ENCODE results near the gene PRKCZ. TPM values are rescaled to one million over a fixed set of nuclear protein-coding genes. Genes with fewer than 3 reads are reported as not detected.

Gene PRKCZ
- total and polyA plus RNA-seq, 2 of the 4 experiments (the other 2 are of a cell fraction), result 2.0 to 3.5 TPM

DNA sequence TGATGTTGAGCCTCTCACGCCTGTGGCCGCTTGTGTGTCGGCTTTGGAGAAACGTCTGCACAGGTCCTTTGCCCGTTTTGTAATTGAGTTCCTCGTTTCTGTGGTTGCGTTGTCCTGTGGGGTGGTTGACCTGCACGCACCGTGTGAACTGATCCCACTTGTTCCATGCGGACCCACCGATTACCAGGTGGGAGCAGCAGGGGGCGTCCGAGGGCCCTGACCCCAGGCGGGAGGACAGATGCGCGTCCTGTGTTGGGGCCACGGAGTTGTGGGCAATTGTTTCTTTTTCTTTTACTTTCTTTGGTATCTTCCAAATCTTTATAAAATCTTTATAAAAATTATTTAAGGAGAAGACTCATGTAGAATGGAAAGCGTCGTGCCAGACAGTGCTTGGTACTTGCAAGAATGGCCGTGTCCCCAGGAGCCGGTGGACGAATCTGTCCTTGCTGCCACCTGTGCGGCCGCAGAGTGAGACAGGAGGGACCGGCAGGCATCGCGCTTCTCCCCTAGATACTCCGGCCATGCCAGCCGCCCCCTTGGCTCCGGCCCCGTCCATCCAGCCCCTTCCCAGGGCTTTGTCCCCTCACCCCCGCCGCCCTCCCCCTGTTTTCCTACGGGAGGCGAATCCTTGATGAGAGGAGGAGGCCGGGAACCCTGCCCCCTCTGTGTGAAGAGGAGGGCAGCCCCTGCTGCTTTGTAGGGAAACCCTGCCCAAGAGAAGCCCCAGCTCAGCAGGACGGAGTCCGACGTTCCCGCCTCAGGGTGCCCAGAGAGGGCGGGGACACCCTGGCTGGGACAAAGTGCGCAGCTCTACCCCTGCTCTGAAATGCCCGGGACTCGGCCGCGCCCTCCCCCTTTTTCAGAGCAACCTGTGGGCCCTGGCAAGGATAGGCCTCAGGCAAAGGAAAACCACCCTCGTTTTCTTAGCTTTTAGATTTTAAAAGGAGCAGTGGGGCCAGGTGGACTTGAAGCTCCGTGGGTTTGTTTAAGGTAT is 41.7 kb downstream of the PRKCZ start (continued):
- peak; percentile 40 for TF ChIP-seq SMC3 (IDR thresholded peaks at IDR 0.05; ENCODE audit: low read depth, low read length)
- no peak for TF ChIP-seq CEBPB (IDR thresholded peaks at IDR 0.05; ENCODE audit: low read depth, low read length)

DNA sequence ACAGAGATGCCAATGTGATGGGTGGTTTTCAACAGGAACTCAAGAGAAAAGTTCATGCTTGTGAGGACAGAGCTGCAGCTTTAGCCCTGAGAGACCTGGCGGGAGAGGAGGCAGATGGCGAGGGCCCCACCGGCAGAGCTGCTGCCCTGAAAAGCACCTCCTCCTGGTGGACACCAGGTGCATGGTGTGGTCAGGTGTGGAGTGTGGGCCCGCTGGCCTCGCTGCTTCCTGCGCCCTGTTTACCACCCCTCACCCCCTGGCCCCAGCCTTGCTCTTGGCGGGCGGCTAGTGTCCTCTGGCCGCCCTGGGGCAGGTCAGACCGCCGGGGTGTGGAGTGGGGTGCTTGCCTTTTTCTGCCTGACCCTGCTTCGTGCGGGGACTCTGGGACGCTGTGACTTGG is 42.8 kb downstream of the PRKCZ start:
- H3K18ac ChIP-seq (ENCODE audit: low read depth, low read length), result no peak overlapping the region
- no peak overlapping the region for H3K27ac ChIP-seq (ENCODE audit: insufficient read depth, low read length)
- intact Hi-C loops (cut with micrococcal nuclease), result loop anchor here (5.0 kb wide), 1 partner anchor 79 kb away; no protein-coding TSS in a partner anchor
- POLR2A ChIA-PET (ENCODE audit: unreplicated experiment), result no interaction called here
- peaks cover 6% of the 10 kb centered on the region for H3K4me1 ChIP-seq (ENCODE audit: control insufficient read depth, insufficient read depth, low read length)
- no peak overlapping the region for H2BK20ac ChIP-seq (ENCODE audit: low read depth, low read length)
- H4K20me1 ChIP-seq (ENCODE audit: insufficient read depth, low read length), result no peaks in the 10 kb centered on the region
- no peak overlapping the region for H2BK120ac ChIP-seq (ENCODE audit: low read depth, low read length)
- no peak overlapping the region for H3K56ac ChIP-seq (ENCODE audit: extremely low read depth, insufficient read depth, low read length)
- H2BK15ac ChIP-seq (ENCODE audit: low read depth, low read length), result no peak overlapping the region
- H3K9ac ChIP-seq (ENCODE audit: low read depth, low read length), result no peak overlapping the region
- no peak for DNase-seq
- H2AK5ac ChIP-seq (ENCODE audit: low read depth, low read length), result no peak overlapping the region
- no peak overlapping the region for H3K14ac ChIP-seq (replicated peaks; ENCODE audit: low read depth, low read length)
- no peak overlapping the region for H2AK9ac ChIP-seq (replicated peaks; ENCODE audit: low read depth, low read length, poor library complexity)
- no peak overlapping the region for H2BK5ac ChIP-seq (ENCODE audit: low read depth, low read length, poor library complexity, severe bottlenecking)
- peaks cover 2% of the 10 kb centered on the region; the same call in 1 of the 2 replicates for H3K9me1 ChIP-seq (ENCODE audit: insufficient read depth, low read length)
- no CpG with 5 or more reads among the region's 14 CpGs for WGBS, 2 experiments (ENCODE audit: extremely low coverage in 2 of 2, insufficient read length in 1 of 2)
- H3K23ac ChIP-seq (ENCODE audit: low read depth, low read length), result no peak overlapping the region
- H2AFZ ChIP-seq (replicated peaks; ENCODE audit: low read length, poor library complexity), result no peak overlapping the region
- no peak for ATAC-seq (ENCODE audit: low read depth)
- no peaks in the 10 kb centered on the region for H3K79me1 ChIP-seq (ENCODE audit: low read depth in 1 of 2, low read length in 2 of 2)
- in situ Hi-C loops (cut with MboI; ENCODE audit: low sequenced_read_pairs), result no loop called here
- no peak overlapping the region for H4K5ac ChIP-seq (ENCODE audit: low read depth, low read length)
- dilution Hi-C loops (cut with HindIII; ENCODE audit: low sequenced_read_pairs, unreplicated experiment), result no loop called here
- H3K4ac ChIP-seq (ENCODE audit: low read depth, low read length), result no peak overlapping the region
- no TSS peak for BruUV-seq (replicated peaks)
- no peak overlapping the region for H3K4me3 ChIP-seq (ENCODE audit: insufficient read depth, low read depth, low read length)
- peaks cover 2% of the 10 kb centered on the region; the same call in 1 of the 2 replicates for H3K27me3 ChIP-seq (ENCODE audit: control insufficient read depth, insufficient read depth, low read length)
- H3K9me3 ChIP-seq (ENCODE audit: control insufficient read depth, insufficient read depth, low read length), result peaks cover 14% of the 10 kb centered on the region
- H4K91ac ChIP-seq (ENCODE audit: insufficient read depth, low read depth, low read length), result no peak overlapping the region
- no peaks in the 10 kb centered on the region for H3K36me3 ChIP-seq (ENCODE audit: control insufficient read depth, insufficient read depth, low read length)
- CTCF ChIA-PET, result interaction anchor here (1.3 kb wide), 1 partner anchor 82 kb away, joined by 4 read pairs; no protein-coding TSS in a partner anchor
- no peak overlapping the region for H4K8ac ChIP-seq (ENCODE audit: low read depth in 2 of 2, low read length in 2 of 2)
- no peak overlapping the region for H3K4me2 ChIP-seq (ENCODE audit: low read depth, low read length)
- TF ChIP-seq USF2 (IDR thresholded peaks at IDR 0.05; ENCODE audit: low read depth, low read length) (no peak), RFX5 (IDR thresholded peaks at IDR 0.05; ENCODE audit: low read depth, low read length) (no peak), ELK1 (IDR thresholded peaks at IDR 0.05; ENCODE audit: borderline replicate concordance, low read depth, low read length) (no peak), CHD1 (IDR thresholded peaks at IDR 0.05; ENCODE audit: low read depth, low read length) (no peak), RAD21 (IDR thresholded peaks at IDR 0.05; ENCODE audit: low read length) (no peak), CTCF (conservative IDR thresholded peaks at IDR 0.05; ENCODE audit: low read depth, low read length) (no peak), CEBPB (IDR thresholded peaks at IDR 0.05; ENCODE audit: low read depth, low read length) (no peak), MAFK (IDR thresholded peaks at IDR 0.05; ENCODE audit: low read depth, low read length) (no peak), POLR2A (IDR thresholded peaks at IDR 0.05; ENCODE audit: low read depth, low read length) (no peak), SMC3 (IDR thresholded peaks at IDR 0.05; ENCODE audit: low read depth, low read length) (no peak), NFE2L2 (IDR thresholded peaks at IDR 0.05; ENCODE audit: low read depth, low read length) (no peak), RCOR1 (IDR thresholded peaks at IDR 0.05; ENCODE audit: insufficient replicate concordance, low read length) (no peak)
